Heart left ventricle (tissue), 16 donors: Measurements from ENCODE around the gene FBXL12. TPM values are rescaled to one million over a fixed set of nuclear protein-coding genes. Genes with fewer than 3 reads are reported as not detected.
"Not testable (repeated sequence)": the region's sequence is repeated elsewhere in the genome, so short reads cannot be mapped to it uniquely, and the experiment has no call there.

Source experiments
- ATAC-seq, 4 donors: fragments of 200-7000 bp; cut with Tn5 transposase; one replicate each; pipeline ENCODE4 v1.9.1; 2020 to 2022; ENCODE audit warnings: moderate library complexity in 4 of 4, mild to moderate bottlenecking in 3 of 4, moderate number of reproducible peaks in 1 of 4
- DNase-seq, 5 donors: peaks; one replicate each; pipeline ENCODE4 v3.0.0-alpha.2; 2020
- H3K27ac ChIP-seq, 12 donors: fragments of 200-600 bp; sonication (generic) in 4 of 12; one replicate each; pipeline versions ENCODE4 v1.5.0 to v1.8.0; 2016 to 2022; ENCODE audit warnings: mild to moderate bottlenecking in 2 of 12
- H3K27me3 ChIP-seq, 9 donors: fragments of 200-600 bp; sonication (generic) in 2 of 9; one replicate each; pipeline versions ENCODE4 v1.5.1 to v1.8.0; 2016 to 2022; ENCODE audit warnings: mild to moderate bottlenecking in 3 of 9
- H3K36me3 ChIP-seq, 9 donors: fragments of 200-600 bp; sonication (generic) in 2 of 9; one replicate each; pipeline versions ENCODE4 v1.5.0 to v1.8.0; 2018 to 2022; ENCODE audit warnings: mild to moderate bottlenecking in 2 of 9
- H3K4me1 ChIP-seq, 12 donors: fragments of 200-600 bp; sonication (generic) in 4 of 12; one replicate each; pipeline versions ENCODE4 v1.5.0 to v1.8.0; 2016 to 2022; ENCODE audit warnings: mild to moderate bottlenecking in 3 of 12
- H3K4me3 ChIP-seq, 12 donors: fragments of 200-600 bp; sonication (generic) in 4 of 12; one replicate each; pipeline versions ENCODE4 v1.5.0 to v1.8.0; 2017 to 2022; ENCODE audit warnings: mild to moderate bottlenecking in 9 of 12, moderate library complexity in 4 of 12
- H3K9me3 ChIP-seq, 12 donors: fragments of 200-600 bp; sonication (generic) in 4 of 12; one replicate each; pipeline versions ENCODE4 v1.5.0 to v1.8.0; 2016 to 2022; ENCODE audit warnings: mild to moderate bottlenecking in 1 of 12
- POLR2A ChIP-seq, 2 donors: fragments of 450-650 bp; IDR thresholded peaks; one replicate each; pipeline ENCODE4 v1.6.1; 2017; ENCODE audit warnings: antibody characterized with exemption in 2 of 2, mild to moderate bottlenecking in 2 of 2, moderate library complexity in 2 of 2
- WGBS, 4 donors: extraction: QIAGEN DNeasy Blood & Tissue Kit in 2 of 4; methylation state at CpG; one replicate each; pipeline versions ENCODE4 v1.1.5 to v1.1.7; 2013 to 2018; 5-methylcytosine and 5-hydroxymethylcytosine counted together
- intact Hi-C, 10 donors: fragments of 100-400 bp; cut with DNase I; formaldehyde crosslinking; loops; one replicate each; pipeline versions ENCODE4 v1.11.1 to v1.14.2; 2022
- polyA plus RNA-seq, 2 donors: library from polyadenylated mRNA; stranded (reverse); fragments of 200-250 nt; gene quantifications; one replicate each; pipeline ENCODE4 v1.2.3, GENCODE V29; 2013
- total RNA-seq, 9 donors: library from RNA; depleted of rRNA in 2 of 9; stranded (reverse); fragments of >200 nt in 2 of 9; fragmentation: NEBNext Ultra II Directional in 3 of 9; extraction: Animal tissue kit (Norgen Biotek cat#: 25700) in 3 of 9; gene quantifications; one replicate each; pipeline versions ENCODE4 v1.1.0 to v1.2.4, GENCODE V29; 2016 to 2023
- TF ChIP-seq, protein P1 (sequence below), 12 donors: fragments of 200-600 bp; sonication (generic) in 4 of 12; IDR thresholded peaks; one replicate each; pipeline versions ENCODE4 v1.5.0 to v1.8.0; 2018 to 2022; ENCODE audit warnings: antibody characterized with exemption in 12 of 12, mild to moderate bottlenecking in 5 of 12
- donor health status: ischemic (EF 13 %, LVEDD 7.1; RV severe dilation, severe dysfunction).
- donor health status: healthy with polysubstance abuse.
- donor health status: DM: no; HTN: yes; CAD: no.
- donor health status: DM: no; HTN: no; CAD: no.
- donor health status: ischemic (EF 25% LVEDD 6.9; RV normal size, moderate dysfunction).
- donor health status: ischemic (EF 25% LVEDD 5.7; RV mildly dilated, moderate dysfunction).
- donor health status: healthy.
- donor health status: DM: yes; HTN: yes; CAD: no.
- donor health status: ischemic (EF 35%, LVEDD 5.7; RV mildly dilated, moderate dysfunction).
- donor health status: nonischemic (EF 11% LVEDD 7.7; RV severe dilation, severe dysfunction).
- donor health status: DM: yes; HTN: yes; CAD: no.
- donor health status: PGD.
- donor health status: ischemic (EF 29% LVEDD 5.4; RV normal size, mild dysfunction).
- donor health status: nonischemic (EF 23%, LVEDD 6.1; RV moderate dilation, normal function).

FBXL12 gene
- total and polyA plus RNA-seq, 11 donors = 9.8 to 17.6 (median 12.2) TPM

DNA sequence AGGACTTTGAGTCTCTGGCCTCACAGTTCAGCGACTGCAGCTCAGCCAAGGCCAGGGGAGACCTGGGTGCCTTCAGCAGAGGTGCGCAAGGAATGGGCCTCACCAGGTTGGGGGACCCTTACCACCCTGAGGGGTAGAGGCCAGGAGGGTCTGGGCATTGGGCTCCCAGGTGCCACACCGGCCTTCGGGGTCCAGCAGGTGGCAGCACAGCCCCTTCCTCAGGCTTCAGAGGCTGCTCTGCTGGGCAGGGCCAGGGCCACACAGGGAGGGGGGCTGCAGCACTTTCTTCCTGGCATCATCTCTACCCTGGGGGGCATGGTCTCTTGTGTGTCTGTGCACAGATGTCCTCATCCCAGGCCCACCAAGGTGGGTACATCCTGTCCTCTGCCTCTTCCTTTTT, 29.2 kb upstream of the FBXL12 start:
- TF ChIP-seq POLR2A (IDR thresholded peaks at IDR 0.05) = no peak
- TF ChIP-seq, protein P1, sequence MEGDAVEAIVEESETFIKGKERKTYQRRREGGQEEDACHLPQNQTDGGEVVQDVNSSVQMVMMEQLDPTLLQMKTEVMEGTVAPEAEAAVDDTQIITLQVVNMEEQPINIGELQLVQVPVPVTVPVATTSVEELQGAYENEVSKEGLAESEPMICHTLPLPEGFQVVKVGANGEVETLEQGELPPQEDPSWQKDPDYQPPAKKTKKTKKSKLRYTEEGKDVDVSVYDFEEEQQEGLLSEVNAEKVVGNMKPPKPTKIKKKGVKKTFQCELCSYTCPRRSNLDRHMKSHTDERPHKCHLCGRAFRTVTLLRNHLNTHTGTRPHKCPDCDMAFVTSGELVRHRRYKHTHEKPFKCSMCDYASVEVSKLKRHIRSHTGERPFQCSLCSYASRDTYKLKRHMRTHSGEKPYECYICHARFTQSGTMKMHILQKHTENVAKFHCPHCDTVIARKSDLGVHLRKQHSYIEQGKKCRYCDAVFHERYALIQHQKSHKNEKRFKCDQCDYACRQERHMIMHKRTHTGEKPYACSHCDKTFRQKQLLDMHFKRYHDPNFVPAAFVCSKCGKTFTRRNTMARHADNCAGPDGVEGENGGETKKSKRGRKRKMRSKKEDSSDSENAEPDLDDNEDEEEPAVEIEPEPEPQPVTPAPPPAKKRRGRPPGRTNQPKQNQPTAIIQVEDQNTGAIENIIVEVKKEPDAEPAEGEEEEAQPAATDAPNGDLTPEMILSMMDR (IDR thresholded peaks at IDR 0.05) = peak in 5 of 12 donors; percentile 11 to 37 (median 22)
- no peak for ATAC-seq
- Histone ChIP-seq H3K27ac (no peak overlapping the region), H3K4me3 (no peak overlapping the region), H3K9me3 (peaks cover 0 to 10% (median 0%) of the 10 kb centered on the region in 12 donors), H3K36me3 (peaks cover 3 to 62% (median 47%) of the 10 kb centered on the region in 9 donors), H3K27me3 (no peaks in the 10 kb centered on the region), H3K4me1 (peaks cover 0 to 13% (median 0%) of the 10 kb centered on the region in 12 donors)
- intact Hi-C loops = no loop called here
- no peak for DNase-seq
- WGBS, 4 donors = 71 to 90% (median 78%) methylated on average over 2 to 4 of the region's 4 CpGs

DNA sequence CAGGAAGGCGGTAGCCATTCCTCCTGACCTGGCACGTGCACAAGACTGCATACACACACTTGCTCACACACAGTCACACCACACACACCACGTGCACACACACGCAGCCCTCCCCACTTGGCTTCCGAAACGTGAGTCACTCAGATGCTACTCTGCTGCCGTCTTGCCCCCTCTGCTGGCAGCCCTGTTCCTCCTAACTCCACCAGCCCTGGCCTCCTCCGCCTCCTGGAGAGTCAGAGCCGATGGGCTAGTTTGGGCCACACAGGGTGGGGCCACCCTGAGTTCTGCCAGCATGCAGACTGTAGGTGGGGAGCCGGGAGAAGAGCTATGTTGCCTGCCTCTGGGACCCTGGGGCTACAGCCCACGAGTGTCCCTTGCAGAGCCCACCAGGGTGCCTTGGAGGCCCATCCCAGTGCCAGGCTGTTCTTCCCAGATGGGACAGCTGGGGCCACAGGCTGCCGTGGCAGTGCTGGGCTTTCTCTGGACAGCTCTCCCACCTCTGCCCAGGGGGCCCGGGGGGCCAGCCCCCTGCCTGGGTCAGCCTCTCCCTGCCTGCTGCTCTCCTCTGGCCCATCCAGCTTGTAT, 28.3 kb upstream of the FBXL12 start:
- Histone ChIP-seq H3K27me3 (no peaks in the 10 kb centered on the region), H3K4me3 (no peak overlapping the region), H3K36me3 (peaks cover 3 to 71% (median 56%) of the 10 kb centered on the region in 9 donors), H3K9me3 (peaks cover 0 to 10% (median 0%) of the 10 kb centered on the region in 12 donors), H3K4me1 (peaks cover 0 to 20% (median 0%) of the 10 kb centered on the region in 12 donors), H3K27ac (peak overlapping the region in 1 of 12 donors; percentile 36)
- WGBS, 4 donors = 51 to 65% (median 60%) methylated on average over 11 to 13 of the region's 13 CpGs
- intact Hi-C loops = no loop called here
- ATAC-seq (peak in 3 of 4 donors; percentile 48 to 64 (median 48)), DNase-seq (peak in 2 of 5 donors; percentile 50 to 51)
- TF ChIP-seq, protein P1 (IDR thresholded peaks at IDR 0.05) = peak in 7 of 12 donors; percentile 8 to 40 (median 32)
- TF ChIP-seq POLR2A (IDR thresholded peaks at IDR 0.05) = no peak

DNA sequence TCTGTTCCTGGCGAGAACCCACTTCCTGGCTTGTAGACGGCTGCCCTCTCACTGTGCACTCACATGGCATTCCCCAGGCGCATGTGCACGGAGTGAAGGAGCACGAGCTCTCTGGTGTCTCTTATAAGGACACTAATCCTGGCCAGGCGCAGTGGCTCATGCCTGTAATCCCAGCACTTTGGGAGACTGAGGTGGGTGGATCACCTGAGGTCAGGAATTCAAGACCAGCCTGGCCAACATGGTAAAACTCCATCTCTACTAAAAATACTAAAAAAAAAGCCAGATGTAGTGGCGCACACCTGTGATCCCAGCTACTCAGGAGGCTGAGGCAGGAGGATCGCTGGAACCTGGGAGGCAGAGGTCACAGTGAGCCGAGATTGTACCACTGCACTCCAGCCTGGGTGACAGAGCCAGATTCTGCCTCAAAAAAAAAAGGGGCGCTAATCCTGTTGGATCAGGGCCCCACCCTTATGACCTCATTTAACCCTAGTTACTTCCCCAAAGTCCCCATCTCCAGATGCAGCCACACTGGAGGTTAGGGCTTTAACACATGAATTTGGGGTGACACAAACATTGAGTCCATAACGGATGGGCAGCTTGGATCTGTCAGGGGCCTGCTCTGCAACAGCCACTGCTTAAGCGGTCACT, 24.9 kb upstream of the FBXL12 start:
- H3K4me3 ChIP-seq, intact Hi-C loops, DNase-seq, H3K9me3 ChIP-seq, H3K27me3 ChIP-seq, H3K27ac ChIP-seq, ATAC-seq: not testable (repeated sequence)
- H3K36me3 ChIP-seq = peaks cover 4 to 92% (median 71%) of the 10 kb centered on the region in 9 donors
- H3K4me1 ChIP-seq = peaks cover 0 to 27% (median 3%) of the 10 kb centered on the region in 12 donors
- 92 to 97% (median 96%) methylated on average over 10 to 12 of the region's 12 CpGs for WGBS, 4 donors

DNA sequence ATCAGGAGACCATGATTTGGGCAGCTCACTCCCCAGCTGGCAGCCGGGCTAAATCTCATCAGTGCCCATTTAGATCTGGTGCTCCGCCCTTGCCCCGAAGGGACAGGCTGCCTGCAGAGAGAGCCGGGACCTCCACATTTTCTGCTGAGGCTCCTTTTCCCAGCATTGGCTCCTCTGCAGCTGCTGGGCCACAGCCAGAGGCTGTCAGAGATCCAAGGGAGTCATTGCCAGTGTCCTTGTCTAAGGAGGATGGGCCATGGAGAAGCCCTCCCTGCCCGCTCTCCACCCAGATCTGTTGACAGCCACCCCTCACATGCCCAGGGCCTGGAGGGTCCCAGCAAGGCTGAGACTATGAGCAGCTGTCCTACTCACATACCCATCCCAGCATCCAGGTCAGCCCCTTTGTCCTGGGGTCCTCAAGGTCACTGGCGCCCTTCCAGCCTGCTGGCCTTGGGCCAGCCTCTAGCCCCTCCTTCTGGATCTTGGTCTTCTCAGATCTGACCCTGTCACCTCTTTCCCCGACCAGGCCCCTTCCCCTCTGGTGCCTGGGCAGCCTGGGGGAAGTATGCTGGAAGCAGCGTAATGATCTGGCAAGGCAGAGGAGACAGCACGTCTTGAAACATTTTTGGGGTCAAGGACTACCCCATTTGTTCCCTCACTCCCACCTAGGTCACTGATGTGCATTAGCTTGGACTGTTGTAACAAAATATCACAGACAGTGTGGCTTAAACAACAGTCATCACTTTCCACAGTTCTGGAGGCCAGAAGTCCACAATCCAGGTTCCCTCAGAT, 24.2 kb upstream of the FBXL12 start:
- intact Hi-C loops = no loop called here
- peak in 1 of 4 donors; percentile 28 for ATAC-seq

More for the DNA sequence above, 24.2 kb upstream of the FBXL12 start:
- peaks cover 0 to 10% (median 0%) of the 10 kb centered on the region in 12 donors for H3K9me3 ChIP-seq
- TF ChIP-seq POLR2A (IDR thresholded peaks at IDR 0.05) = no peak
- TF ChIP-seq, protein P1 (IDR thresholded peaks at IDR 0.05) = no peak
- no peak overlapping the region for H3K27ac ChIP-seq
- H3K4me1 ChIP-seq = peaks cover 0 to 34% (median 5%) of the 10 kb centered on the region in 12 donors
- no peak for DNase-seq
- H3K4me3 ChIP-seq = no peak overlapping the region
- no peaks in the 10 kb centered on the region for H3K27me3 ChIP-seq
- WGBS, 4 donors = 74 to 91% (median 84%) methylated on average over 4 to 9 of the region's 9 CpGs
- peaks cover 4 to 92% (median 72%) of the 10 kb centered on the region in 9 donors for H3K36me3 ChIP-seq
